A549 (cell line): ENCODE data around the gene HOXA7. TPM values are rescaled to one million over a fixed set of nuclear protein-coding genes. Genes with fewer than 3 reads are reported as not detected.

ENCODE experiments used
- ATAC-seq, 2 experiments: fragments of 200-7000 bp in 1 of 2; fragments of >200 bp in 1 of 2; cut with Nextera tagmentation in 1 of 2; cut with Tn5 transposase in 1 of 2; 3 replicates each; pipeline versions ENCODE4 v1.8.0 to v1.9.1; 2018 to 2020; ENCODE audit warnings: mild to moderate bottlenecking in 1 of 2, moderate library complexity in 1 of 2
- CTCF ChIA-PET: fragments of 300-600 bp; sonication (Branson Sonifier 250); formaldehyde crosslinking; extraction: SDS; loops from one replicate; lab custom pipeline; 2021; ENCODE audit warnings: antibody characterized with exemption, inconsistent platforms; lab: Yijun Ruan, JAX
- POLR2A ChIA-PET: fragments of 350-600 bp; formaldehyde crosslinking; extraction: SDS; loops from one replicate; lab custom pipeline; 2021; ENCODE audit warnings: antibody characterized with exemption, inconsistent platforms; lab: Yijun Ruan, JAX
- DNase-seq, 2 experiments: peaks; one replicate each; pipeline versions ENCODE4 v3.0.0 to v3.0.0-alpha.2; 2011 to 2016; ENCODE audit warnings: low read depth in 1 of 2, low spot score in 1 of 2
- FAIRE-seq: peaks from 2 replicates; lab custom pipeline; 2011; peaks lifted over from hg19 to GRCh38; lab: Jason Lieb, UNC
- H3K27ac ChIP-seq, 2 experiments: fragments of >200 bp; sonication (Bioruptor Twin); formaldehyde crosslinking; 3 replicates each; pipeline ENCODE4 v1.5.1; 2016 to 2017
- H3K4me1 ChIP-seq: fragments of >200 bp; sonication (Bioruptor Twin); formaldehyde crosslinking; 3 replicates; pipeline ENCODE4 v1.6.1; 2016
- H3K4me2 ChIP-seq: fragments of >200 bp; sonication (Bioruptor Twin); formaldehyde crosslinking; 3 replicates; pipeline ENCODE4 v1.6.1; 2016
- H3K4me3 ChIP-seq: fragments of >200 bp; sonication (Bioruptor Twin); formaldehyde crosslinking; 3 replicates; pipeline ENCODE4 v1.5.1; 2016
- H3K9me3 ChIP-seq: fragments of >200 bp; sonication (Bioruptor Twin); formaldehyde crosslinking; 3 replicates; pipeline ENCODE4 v1.6.1; 2016
- CBX8 ChIP-seq: fragments of 200-600 bp; sonication (generic); IDR thresholded peaks from 2 replicates; pipeline ENCODE4 v1.6.1; 2016
- CEBPB ChIP-seq, 2 experiments: fragments of >200 bp in 1 of 2; sonication (Bioruptor Twin) in 1 of 2; formaldehyde crosslinking in 1 of 2; IDR thresholded peaks; 2 replicates each; pipeline ENCODE4 v1.6.1; 2012 to 2016
- CHD2 ChIP-seq: fragments of 150-350 bp; IDR thresholded peaks from 2 replicates; pipeline ENCODE4 v1.6.1; 2014; ENCODE audit warnings: low read length; ENCODE audit not compliant: partially characterized antibody
- EHF ChIP-seq: fragments of 250-450 bp; sonication (Bioruptor Pico); IDR thresholded peaks from 2 replicates; pipeline ENCODE4 v1.5.0; 2020; ENCODE audit warnings: mild to moderate bottlenecking
- FOSL2 ChIP-seq, 2 experiments: fragments of 450-650 bp in 1 of 2; fragments of >200 bp in 1 of 2; sonication (Bioruptor Twin) in 1 of 2; formaldehyde crosslinking; IDR thresholded peaks; 2 replicates each; pipeline versions ENCODE4 v1.5.0 to v1.6.1; 2016 to 2020; ENCODE audit warnings: mild to moderate bottlenecking in 1 of 2, moderate library complexity in 1 of 2
- HDAC2 ChIP-seq: fragments of 200-600 bp; sonication (generic); IDR thresholded peaks from 2 replicates; pipeline ENCODE4 v1.6.1; 2016
- HOXB13 ChIP-seq: fragments of 250-450 bp; sonication (Bioruptor Pico); IDR thresholded peaks from 2 replicates; pipeline ENCODE4 v1.5.0; 2020; ENCODE audit warnings: low read depth, mild to moderate bottlenecking, moderate library complexity
- HOXB5 ChIP-seq: fragments of 250-450 bp; sonication (Bioruptor Pico); IDR thresholded peaks from 2 replicates; pipeline ENCODE4 v1.5.0; 2020; ENCODE audit warnings: mild to moderate bottlenecking, moderate library complexity
- JUNB ChIP-seq: fragments of >200 bp; sonication (Bioruptor Twin); formaldehyde crosslinking; IDR thresholded peaks from 2 replicates; pipeline ENCODE4 v1.6.1; 2016
- MAZ ChIP-seq: fragments of 150-350 bp; IDR thresholded peaks from 2 replicates; pipeline ENCODE4 v1.6.1; 2014; ENCODE audit warnings: antibody characterized with exemption, low read depth, low read length, borderline replicate concordance
- NFE2L2 ChIP-seq: fragments of 150-350 bp; conservative IDR thresholded peaks from 2 replicates; pipeline ENCODE4 v1.6.1; 2014; ENCODE audit warnings: low read length
- NR3C1 ChIP-seq: fragments of >200 bp; sonication (Bioruptor Twin); formaldehyde crosslinking; IDR thresholded peaks from 3 replicates; pipeline ENCODE4 v1.6.1; 2017
- RFX5 ChIP-seq: fragments of 450-650 bp; IDR thresholded peaks from 2 replicates; pipeline ENCODE4 v1.7.1; 2014; ENCODE audit warnings: antibody characterized with exemption, mild to moderate bottlenecking, moderate library complexity
- SREBF2 ChIP-seq: fragments of 450-650 bp; IDR thresholded peaks from 2 replicates; pipeline ENCODE4 v1.6.1; 2014; ENCODE audit warnings: mild to moderate bottlenecking, moderate library complexity
- ZC3H11A ChIP-seq: fragments of 450-650 bp; IDR thresholded peaks from 2 replicates; pipeline ENCODE4 v1.6.1; 2014; ENCODE audit warnings: antibody characterized with exemption, mild to moderate bottlenecking
- ZFP36 ChIP-seq: fragments of 450-650 bp; IDR thresholded peaks from 2 replicates; pipeline ENCODE4 v1.6.1; 2014; ENCODE audit warnings: borderline replicate concordance; ENCODE audit not compliant: partially characterized antibody
- ZNF302 ChIP-seq: fragments of 250-450 bp; sonication (Bioruptor Pico); IDR thresholded peaks from 2 replicates; pipeline ENCODE4 v1.9.0; 2021; ENCODE audit warnings: inconsistent platforms, mild to moderate bottlenecking, moderate library complexity
- ZSCAN20 ChIP-seq: fragments of 250-450 bp; sonication (Bioruptor Pico); IDR thresholded peaks from 2 replicates; pipeline ENCODE4 v1.8.0; 2022; ENCODE audit warnings: mild to moderate bottlenecking, moderate library complexity
- WGBS: methylation state at CpG from one replicate; pipeline ENCODE4 v1.1.6; 2017; ENCODE audit errors: missing lambda C conversion rate; 5-methylcytosine and 5-hydroxymethylcytosine counted together
- polyA plus RNA-seq, 4 experiments: library from polyadenylated mRNA; depleted of rRNA in 3 of 4; stranded (reverse); fragments of >200 nt; fragmentation: RNase III in 1 of 4; extraction: RNeasy Plus Mini Kit Qiagen cat#74134 plus additional on column Dnase treatment in 1 of 4; gene quantifications; 2 replicates in 3 of 4; 3 replicates in 1 of 4; pipeline ENCODE4 v1.2.3, GENCODE V29; 2011 to 2017
- TF ChIP-seq, protein P1 (sequence below): fragments of 200-600 bp; sonication (generic); IDR thresholded peaks from 2 replicates; pipeline ENCODE4 v1.6.1; 2016; ENCODE audit warnings: antibody characterized with exemption, mild to moderate bottlenecking, moderate library complexity
- TF ChIP-seq, protein P2 (sequence below): fragments of 250-450 bp; sonication (Bioruptor Pico); IDR thresholded peaks from 2 replicates; pipeline ENCODE4 v1.5.0; 2020; ENCODE audit warnings: low read depth, mild to moderate bottlenecking, moderate library complexity
- TF ChIP-seq, protein P3 (sequence below): IDR thresholded peaks from 2 replicates; pipeline ENCODE4 v1.6.1; 2012
- TF ChIP-seq, protein P4 (sequence below): fragments of 450-650 bp; IDR thresholded peaks from 2 replicates; pipeline ENCODE4 v1.6.1; 2014; ENCODE audit warnings: antibody characterized with exemption

The HOXA7 gene
- polyA plus RNA-seq, 2 of the 4 experiments (the other 2 are of a cell fraction), result 4.1 to 4.8 TPM

DNA sequence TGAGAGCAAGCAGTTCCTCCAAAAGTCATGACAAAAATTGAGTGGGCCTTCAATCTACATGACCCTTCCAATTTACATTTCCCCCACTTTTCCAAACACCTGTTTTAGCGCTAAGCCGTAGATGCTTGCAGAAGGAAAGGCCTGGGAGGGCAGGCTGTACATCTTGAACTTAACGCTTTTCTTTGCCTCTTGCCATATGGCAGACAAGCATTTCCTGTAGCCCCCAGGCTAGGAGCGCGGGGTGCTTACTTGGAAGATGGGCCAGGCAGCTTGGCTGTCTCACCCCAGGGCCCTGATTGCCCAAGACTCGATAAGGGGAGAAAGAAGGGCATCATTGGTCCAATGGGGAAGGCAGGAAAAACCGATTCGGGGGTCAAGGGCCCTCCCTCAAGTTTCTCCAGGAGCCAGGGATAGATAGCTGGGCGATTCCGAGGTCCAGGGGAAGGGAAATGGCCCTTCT is 15.9 kb upstream of the HOXA7 start (continued):
- TF ChIP-seq, protein P1, sequence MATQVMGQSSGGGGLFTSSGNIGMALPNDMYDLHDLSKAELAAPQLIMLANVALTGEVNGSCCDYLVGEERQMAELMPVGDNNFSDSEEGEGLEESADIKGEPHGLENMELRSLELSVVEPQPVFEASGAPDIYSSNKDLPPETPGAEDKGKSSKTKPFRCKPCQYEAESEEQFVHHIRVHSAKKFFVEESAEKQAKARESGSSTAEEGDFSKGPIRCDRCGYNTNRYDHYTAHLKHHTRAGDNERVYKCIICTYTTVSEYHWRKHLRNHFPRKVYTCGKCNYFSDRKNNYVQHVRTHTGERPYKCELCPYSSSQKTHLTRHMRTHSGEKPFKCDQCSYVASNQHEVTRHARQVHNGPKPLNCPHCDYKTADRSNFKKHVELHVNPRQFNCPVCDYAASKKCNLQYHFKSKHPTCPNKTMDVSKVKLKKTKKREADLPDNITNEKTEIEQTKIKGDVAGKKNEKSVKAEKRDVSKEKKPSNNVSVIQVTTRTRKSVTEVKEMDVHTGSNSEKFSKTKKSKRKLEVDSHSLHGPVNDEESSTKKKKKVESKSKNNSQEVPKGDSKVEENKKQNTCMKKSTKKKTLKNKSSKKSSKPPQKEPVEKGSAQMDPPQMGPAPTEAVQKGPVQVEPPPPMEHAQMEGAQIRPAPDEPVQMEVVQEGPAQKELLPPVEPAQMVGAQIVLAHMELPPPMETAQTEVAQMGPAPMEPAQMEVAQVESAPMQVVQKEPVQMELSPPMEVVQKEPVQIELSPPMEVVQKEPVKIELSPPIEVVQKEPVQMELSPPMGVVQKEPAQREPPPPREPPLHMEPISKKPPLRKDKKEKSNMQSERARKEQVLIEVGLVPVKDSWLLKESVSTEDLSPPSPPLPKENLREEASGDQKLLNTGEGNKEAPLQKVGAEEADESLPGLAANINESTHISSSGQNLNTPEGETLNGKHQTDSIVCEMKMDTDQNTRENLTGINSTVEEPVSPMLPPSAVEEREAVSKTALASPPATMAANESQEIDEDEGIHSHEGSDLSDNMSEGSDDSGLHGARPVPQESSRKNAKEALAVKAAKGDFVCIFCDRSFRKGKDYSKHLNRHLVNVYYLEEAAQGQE, result no peak
- TF ChIP-seq CEBPB (IDR thresholded peaks at IDR 0.05) (no peak), ZFP36 (no peak), JUNB (no peak)
- TF ChIP-seq, protein P2, sequence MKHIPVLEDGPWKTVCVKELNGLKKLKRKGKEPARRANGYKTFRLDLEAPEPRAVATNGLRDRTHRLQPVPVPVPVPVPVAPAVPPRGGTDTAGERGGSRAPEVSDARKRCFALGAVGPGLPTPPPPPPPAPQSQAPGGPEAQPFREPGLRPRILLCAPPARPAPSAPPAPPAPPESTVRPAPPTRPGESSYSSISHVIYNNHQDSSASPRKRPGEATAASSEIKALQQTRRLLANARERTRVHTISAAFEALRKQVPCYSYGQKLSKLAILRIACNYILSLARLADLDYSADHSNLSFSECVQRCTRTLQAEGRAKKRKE (CRISPR knock-in tag), result no peak

DNA sequence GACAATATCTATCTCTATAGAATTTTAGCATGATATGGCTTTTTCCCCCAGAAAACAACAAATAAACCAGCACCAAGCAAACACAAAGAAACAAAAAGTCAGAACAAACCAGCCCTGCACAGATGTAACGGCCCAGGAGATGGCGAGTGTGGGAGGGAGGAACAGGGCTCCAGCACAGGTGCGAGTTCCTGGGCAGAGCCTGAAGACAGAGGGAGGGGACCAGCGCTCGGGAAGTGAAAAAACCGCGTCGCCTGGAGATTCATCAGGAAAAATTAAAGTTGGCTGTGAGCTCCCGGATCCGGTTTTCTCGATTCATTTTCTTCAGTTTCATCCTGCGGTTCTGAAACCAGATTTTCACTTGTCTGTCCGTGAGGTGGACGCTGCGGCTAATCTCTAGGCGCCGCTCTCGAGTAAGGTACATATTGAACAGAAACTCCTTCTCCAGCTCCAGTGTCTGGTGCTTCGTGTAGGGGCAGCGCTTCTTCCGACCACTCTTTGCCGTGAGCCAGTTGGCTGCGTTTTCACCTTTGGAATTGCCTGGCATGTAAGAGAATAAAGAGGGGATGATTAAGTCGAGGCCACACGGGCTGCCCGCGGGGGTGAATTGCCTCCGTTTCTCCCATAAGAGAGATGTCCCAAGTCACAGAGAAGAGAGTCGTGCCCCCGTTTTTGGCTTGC is 15.3 kb upstream of the HOXA7 start:
- Histone ChIP-seq H3K9me3 (no peaks in the 10 kb centered on the region), H3K4me2 (peak overlapping the region; percentile 74; the same call in 1 of the 3 replicates), H3K4me3 (no peak overlapping the region), H3K4me1 (peaks cover 4% of the 10 kb centered on the region; the same call in 1 of the 3 replicates), H3K27ac (peak overlapping the region in 1 of 2 experiments; percentile 90; a peak in 2 of 6 replicates)
- TF ChIP-seq NR3C1 (no peak), CHD2 (no peak), SREBF2 (no peak), EHF (CRISPR knock-in tag) (no peak), CEBPB (IDR thresholded peaks at IDR 0.05) (no peak), ZNF302 (CRISPR knock-in tag) (no peak), MAZ (no peak), HDAC2 (no peak), HOXB5 (CRISPR knock-in tag) (no peak), CBX8 (no peak), ZSCAN20 (CRISPR knock-in tag) (no peak), RFX5 (no peak), NFE2L2 (no peak), ZC3H11A (no peak), FOSL2 (IDR thresholded peaks at IDR 0.05) (no peak), FOSL2 (CRISPR knock-in tag; IDR thresholded peaks at IDR 0.05) (no peak), HOXB13 (no peak)
- TF ChIP-seq, protein P3, sequence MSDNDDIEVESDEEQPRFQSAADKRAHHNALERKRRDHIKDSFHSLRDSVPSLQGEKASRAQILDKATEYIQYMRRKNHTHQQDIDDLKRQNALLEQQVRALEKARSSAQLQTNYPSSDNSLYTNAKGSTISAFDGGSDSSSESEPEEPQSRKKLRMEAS, result no peak
- TF ChIP-seq, protein P4, sequence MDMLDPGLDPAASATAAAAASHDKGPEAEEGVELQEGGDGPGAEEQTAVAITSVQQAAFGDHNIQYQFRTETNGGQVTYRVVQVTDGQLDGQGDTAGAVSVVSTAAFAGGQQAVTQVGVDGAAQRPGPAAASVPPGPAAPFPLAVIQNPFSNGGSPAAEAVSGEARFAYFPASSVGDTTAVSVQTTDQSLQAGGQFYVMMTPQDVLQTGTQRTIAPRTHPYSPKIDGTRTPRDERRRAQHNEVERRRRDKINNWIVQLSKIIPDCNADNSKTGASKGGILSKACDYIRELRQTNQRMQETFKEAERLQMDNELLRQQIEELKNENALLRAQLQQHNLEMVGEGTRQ, result no peak
- TF ChIP-seq, protein P1, result no peak
- TF ChIP-seq, protein P2 (CRISPR knock-in tag), result no peak
- DNase-seq (no peak), ATAC-seq (no peak), FAIRE-seq (no peak)
- ChIA-PET POLR2A (no interaction called here), CTCF (interaction anchor here (2.7 to 6.1 kb wide), 3 partner anchors 7 to 21 kb away, joined by 7 to 47 read pairs (median 33); no protein-coding TSS in a partner anchor)
- WGBS, result 94% methylated on average over 30 of the region's 30 CpGs
